Erythroblast (primary cell): ENCODE results near the gene KANK4.

Source experiments
- GATA1 ChIP-seq: IDR thresholded peaks from 2 replicates; pipeline ENCODE4 v1.6.1; 2011; ENCODE audit warnings: low read depth, mild to moderate bottlenecking, control low read depth, low read length, moderate library complexity
- POLR2A ChIP-seq: IDR thresholded peaks from 2 replicates; pipeline ENCODE4 v1.6.1; 2011; ENCODE audit warnings: mild to moderate bottlenecking, low read length

DNA sequence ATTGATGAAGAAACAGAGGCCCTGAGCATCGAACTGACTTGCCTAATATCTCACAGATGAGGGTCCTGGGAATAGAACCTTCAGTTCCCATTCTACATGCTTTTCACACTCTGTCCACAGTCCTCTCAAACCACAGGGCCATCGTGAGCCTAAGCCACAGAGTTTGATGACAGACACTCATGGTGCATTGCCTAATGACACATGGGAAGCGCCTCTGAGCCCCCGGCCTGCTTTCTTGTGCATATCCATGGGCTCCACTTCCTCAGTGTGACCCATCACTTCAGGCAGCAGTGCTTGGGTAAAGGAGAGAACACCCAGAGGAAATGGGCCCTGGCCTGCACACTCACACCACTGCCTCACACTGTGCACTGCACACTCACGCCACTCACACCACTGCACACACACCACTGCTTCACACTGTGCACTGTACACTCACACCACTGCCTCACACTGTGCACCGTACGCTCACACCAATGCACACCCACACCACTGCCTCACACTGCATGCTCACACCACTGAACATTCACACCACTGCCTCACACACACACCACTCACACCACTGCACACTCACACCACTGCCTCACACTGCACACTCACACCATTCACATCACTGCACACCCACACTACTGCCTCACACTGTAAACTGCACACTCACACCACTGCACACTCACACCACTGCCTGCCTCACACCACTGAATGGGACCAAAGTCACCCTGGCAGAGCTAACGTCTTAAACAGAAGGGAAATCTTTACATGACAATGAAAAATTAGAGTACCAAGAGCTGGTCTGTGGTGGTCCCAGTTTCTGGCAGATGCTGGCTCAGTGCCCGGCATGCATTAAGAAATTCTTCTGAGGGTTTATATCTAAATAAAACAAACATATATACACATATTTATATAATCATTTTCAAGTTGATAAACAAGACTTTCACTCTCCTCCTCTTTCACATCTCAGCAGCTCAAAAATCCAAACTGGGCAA is 53.0 kb downstream of the KANK4 start:
- TF ChIP-seq POLR2A (no peak), GATA1 (no peak)
